ENCODE results near the gene TMEM126B. TPM values are rescaled to one million over a fixed set of nuclear protein-coding genes. Genes with fewer than 3 reads are reported as not detected.

TMEM126B gene
- total and polyA plus RNA-seq, 2 of the 13 experiments (the other 11 are each of a cell fraction or from before 2014, with no cell fraction given): 33.6 to 54.8 TPM

GRCh38 chr11:85664615-85665481 is 36.5 kb downstream of the TMEM126B start, which contains the start of gene CREBZF (continued):
- peak; percentile 53 for TF ChIP-seq ZNF407 (CRISPR knock-in tag; IDR thresholded peaks at IDR 0.05; ENCODE audit: not compliant biosample characterization)
- 0 out of 2 replicates have a peak, but pooled peaks have one; percentile 52 for TF ChIP-seq E2F5 (CRISPR knock-in tag; conservative IDR thresholded peaks at IDR 0.05)
- no peak for TF ChIP-seq ZNF737 (CRISPR knock-in tag; IDR thresholded peaks at IDR 0.05; ENCODE audit: borderline replicate concordance)
- no peak for TF ChIP-seq ZKSCAN5 (CRISPR knock-in tag; IDR thresholded peaks at IDR 0.05)
- no peak for TF ChIP-seq HNRNPK (IDR thresholded peaks at IDR 0.05; ENCODE audit: low read depth, low read length, poor library complexity, severe bottlenecking)
- 0 out of 2 replicates have a peak, but pooled peaks have one; percentile 45 for TF ChIP-seq ZFP36L2 (CRISPR knock-in tag; IDR thresholded peaks at IDR 0.05)
- TF ChIP-seq JUN (CRISPR knock-in tag; IDR thresholded peaks at IDR 0.05): peak; percentile 58; the same call in 1 of the 2 replicates
- no peak for TF ChIP-seq PRPF4 (IDR thresholded peaks at IDR 0.05; ENCODE audit: low read depth, low read length, poor library complexity, severe bottlenecking)
- peak; percentile 37; the same call in 1 of the 2 replicates for TF ChIP-seq ZNF609 (CRISPR knock-in tag; IDR thresholded peaks at IDR 0.05; ENCODE audit: borderline replicate concordance)
- TF ChIP-seq GABPB1 (CRISPR knock-in tag; IDR thresholded peaks at IDR 0.05): peak; percentile 95
- TF ChIP-seq NR3C1 (CRISPR knock-in tag; IDR thresholded peaks at IDR 0.05): no peak
- no peak for TF ChIP-seq SOX13 (IDR thresholded peaks at IDR 0.05)
- peak in 1 of 2 experiments; percentile 34; a peak in 2 of 4 replicates for TF ChIP-seq SOX13 (CRISPR knock-in tag; conservative IDR thresholded peaks at IDR 0.05 in 1 of 2, IDR thresholded peaks at IDR 0.05 in 1 of 2)
